LNCAP (cell line): ENCODE results near the gene LEFTY2.

Source experiments
- CTCF ChIP-seq: fragments of 450-650 bp; IDR thresholded peaks from 2 replicates; pipeline ENCODE4 v1.5.1; 2017; ENCODE audit warnings: mild to moderate bottlenecking

The LEFTY2 gene

DNA sequence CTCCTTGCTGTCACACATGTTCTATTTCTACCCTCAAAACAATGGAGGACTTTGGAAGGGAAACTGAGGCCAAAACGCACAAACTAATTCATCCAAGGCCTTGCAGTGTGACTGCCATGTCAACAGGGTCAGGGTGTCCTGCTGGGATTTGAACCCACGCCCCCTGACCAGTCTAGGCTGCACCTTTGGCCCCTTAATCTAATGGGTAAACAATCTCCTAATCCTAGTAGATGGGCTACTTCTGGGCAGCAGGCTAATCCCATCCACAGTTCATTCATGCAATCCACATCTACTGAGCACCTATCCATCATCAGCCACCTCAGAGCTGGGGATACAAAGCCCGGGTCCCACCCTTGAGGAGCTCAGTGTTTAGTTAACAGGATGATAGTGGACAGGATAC, 17.0 kb upstream of the LEFTY2 start:
- TF ChIP-seq CTCF = no peak

- TF ChIP-seq CTCF = no peak
These were observed 13.7 kb upstream of the LEFTY2 start for GRCh38 chr1:225954753-225955152.

DNA sequence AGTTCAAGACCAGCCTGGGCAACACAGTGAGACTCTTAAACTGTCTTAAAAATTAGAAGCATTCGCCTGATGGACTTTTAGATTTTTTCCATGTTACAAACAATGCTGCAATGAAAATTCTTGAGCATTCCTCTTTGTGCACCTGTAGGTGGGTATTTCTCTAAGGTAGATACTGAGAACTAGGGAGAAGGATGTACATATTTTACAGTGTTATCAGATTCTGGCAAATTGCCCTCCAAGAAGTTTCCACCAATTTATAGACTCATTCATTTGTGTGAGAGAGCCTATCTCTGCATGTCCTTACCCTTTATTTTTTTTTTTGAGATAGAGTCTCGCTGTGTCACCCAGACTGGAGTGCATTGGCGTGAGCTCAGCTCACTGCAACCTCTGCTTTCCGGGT, 12.3 kb upstream of the LEFTY2 start:
- no peak for TF ChIP-seq CTCF

DNA sequence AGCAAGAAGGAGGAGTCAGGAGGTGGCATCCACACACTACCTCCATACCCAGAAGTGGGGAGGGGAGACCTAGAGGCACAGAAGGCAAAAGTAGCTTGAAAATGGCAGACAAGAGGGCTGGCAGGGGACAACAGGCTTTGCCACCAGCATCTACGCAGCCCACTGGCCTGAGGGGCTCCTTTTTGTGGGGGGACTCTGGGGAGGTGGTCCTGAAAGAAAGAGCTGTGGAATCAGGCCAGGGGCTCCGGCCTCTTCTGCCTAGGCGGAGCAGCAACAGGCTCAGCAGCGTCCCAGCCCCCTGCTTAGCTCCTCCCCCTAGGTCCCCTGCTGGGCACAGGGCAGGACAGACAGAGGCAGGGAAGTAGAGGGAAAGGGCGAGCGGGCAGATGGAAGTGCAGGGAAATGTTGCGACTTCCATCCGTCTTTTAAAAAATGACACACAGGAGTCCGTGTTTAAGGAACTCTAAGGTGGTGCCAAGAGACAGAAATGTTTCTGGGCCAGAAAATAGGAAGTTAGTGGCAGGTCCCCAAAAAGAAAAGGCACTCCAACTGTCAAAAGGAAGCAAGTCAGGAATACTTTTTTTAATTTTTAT, 10.0 kb upstream of the LEFTY2 start:
- TF ChIP-seq CTCF = no peak

DNA sequence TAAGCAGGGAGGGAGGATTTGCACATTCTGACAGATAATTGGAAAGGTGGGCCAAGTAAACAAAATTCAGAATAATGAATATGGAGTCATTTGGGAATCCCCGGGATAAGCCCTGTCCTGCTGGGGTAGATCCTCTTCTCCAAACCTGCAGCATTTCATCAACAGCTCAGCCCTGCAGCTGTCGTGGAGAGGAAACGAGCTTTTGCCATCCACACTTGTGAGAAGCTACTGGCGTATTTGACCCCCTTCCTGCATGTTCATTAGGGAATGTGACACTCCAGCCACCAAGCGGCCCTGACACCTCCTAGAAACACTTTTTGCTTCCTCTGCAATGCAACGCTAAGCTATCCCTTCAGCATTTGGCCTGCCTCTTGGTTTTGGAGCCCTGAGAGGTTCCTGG, 8.0 kb upstream of the LEFTY2 start:
- TF ChIP-seq CTCF = no peak

DNA sequence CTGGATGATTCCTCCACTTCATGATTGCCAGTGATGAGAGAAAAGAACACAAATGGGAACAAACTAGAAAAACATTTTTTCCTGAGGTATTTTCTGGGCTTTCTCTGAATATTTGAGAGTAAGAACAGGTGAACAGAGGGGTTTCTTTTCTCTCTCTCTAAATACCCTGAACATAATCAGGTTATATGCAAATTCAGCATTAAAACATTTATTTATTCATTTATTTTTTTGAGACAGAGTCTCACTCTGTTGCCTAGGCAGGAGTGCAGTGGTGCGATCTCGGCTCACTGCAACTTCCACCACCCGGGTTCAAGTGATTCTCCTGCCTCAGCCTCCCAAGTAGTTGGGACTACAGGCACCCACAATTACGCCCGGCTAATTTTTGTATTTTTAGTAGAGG, 5.8 kb upstream of the LEFTY2 start:
- no peak for TF ChIP-seq CTCF

GRCh38 chr1:225946082-225946620, 5.1 kb upstream of the LEFTY2 start:
- no peak for TF ChIP-seq CTCF

GRCh38 chr1:225945564-225945963, 4.5 kb upstream of the LEFTY2 start:
- no peak for TF ChIP-seq CTCF
